ENCODE measurements around the gene PCDHGA8. TPM values are rescaled to one million over a fixed set of nuclear protein-coding genes. Genes with fewer than 3 reads are reported as not detected.
"Not testable (repeated sequence)": the region's sequence is repeated elsewhere in the genome, so short reads cannot be mapped to it uniquely, and the experiment has no call there.

Gene PCDHGA8
- total RNA-seq, 1 experiment from 2014 or later: 0.07 TPM

- no peak for DNase-seq (ENCODE audit: low read depth)
Measured at GRCh38 chr5:141402553-141403243, 10.3 kb downstream of the PCDHGA8 start, which contains the start of gene PCDHGA9. Gene PCDHGA9 (plus strand): TSS chr5:141402778. CDS start chr5:141402953, 175 bp downstream.

DNA sequence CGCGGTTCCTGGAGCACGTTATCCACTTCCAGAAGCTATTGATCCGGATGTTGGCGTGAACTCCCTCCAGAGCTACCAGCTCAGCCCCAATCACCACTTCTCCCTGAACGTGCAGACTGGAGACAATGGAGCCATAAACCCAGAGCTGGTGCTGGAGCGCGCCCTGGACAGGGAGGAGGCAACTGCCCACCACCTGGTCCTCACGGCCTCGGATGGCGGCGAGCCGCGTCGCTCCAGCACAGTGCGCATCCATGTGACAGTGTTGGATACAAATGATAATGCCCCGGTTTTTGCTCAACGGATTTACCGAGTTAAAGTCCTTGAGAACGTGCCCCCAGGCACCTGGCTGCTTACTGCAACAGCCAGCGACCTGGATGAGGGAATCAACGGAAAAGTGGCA is 11.0 kb downstream of the PCDHGA8 start:
- DNase-seq (ENCODE audit: low read depth): no peak

DNA sequence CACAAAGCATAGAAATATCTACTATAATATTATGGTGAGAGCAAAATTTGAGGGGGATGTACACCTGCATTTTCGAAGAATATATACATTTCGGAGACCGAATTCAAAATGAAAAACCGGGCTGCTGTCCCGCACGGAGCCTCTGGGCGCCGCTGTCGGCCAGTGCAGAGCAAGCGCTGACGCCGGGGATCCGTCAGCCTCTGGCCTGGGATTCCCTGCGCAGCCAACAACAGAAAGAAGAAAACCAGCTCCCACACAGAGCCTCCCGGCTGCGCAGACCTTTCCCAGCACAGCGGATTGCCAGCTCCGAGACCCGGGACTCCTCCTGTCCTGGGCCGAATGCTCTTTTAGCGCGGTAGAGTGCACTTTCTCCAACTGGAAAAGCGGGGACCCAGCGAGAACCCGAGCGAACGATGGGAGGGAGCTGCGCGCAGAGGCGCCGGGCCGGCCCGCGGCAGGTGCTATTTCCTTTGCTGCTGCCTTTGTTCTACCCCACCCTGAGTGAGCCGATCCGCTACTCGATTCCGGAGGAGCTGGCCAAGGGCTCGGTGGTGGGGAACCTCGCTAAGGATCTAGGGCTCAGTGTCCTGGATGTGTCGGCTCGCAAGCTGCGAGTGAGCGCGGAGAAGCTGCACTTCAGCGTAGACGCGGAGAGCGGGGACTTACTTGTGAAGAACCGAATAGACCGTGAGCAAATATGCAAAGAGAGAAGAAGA is 15.5 kb downstream of the PCDHGA8 start, which contains the start of gene PCDHGB6:
TSS of gene PCDHGB6 (plus strand) at position 232 of the 716 bp plus-strand sequence. CDS start at position 414, 182 bp downstream.
- not testable (repeated sequence) for DNase-seq (ENCODE audit: low read depth)

DNA sequence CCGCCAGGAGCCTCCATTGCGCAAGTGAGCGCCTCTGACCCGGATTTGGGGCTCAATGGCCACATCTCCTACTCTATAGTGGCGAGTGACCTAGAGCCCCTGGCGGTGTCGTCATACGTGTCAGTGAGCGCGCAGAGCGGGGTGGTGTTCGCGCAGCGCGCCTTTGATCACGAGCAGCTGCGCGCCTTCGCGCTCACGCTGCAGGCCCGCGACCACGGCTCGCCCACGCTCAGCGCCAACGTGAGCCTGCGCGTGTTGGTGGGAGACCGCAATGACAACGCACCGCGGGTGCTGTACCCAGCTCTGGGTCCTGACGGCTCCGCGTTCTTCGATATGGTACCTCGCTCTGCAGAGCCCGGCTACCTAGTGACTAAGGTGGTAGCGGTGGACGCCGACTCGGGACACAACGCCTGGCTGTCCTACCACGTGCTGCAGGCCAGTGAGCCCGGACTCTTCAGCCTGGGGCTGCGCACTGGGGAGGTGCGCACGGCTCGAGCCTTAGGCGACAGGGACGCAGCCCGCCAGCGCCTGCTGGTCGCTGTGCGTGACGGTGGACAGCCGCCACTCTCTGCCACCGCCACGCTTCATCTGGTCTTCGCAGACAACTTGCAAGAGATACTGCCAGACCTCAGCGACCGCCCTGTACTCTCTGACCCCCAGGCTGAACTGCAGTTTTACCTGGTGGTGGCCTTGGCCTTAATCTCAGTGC is 17.3 kb downstream of the PCDHGA8 start:
- DNase-seq (ENCODE audit: low read depth): no peak

- DNase-seq (ENCODE audit: low read depth): no peak
Measured at GRCh38 chr5:141411575-141411974, 19.1 kb downstream of the PCDHGA8 start.

- DNase-seq (ENCODE audit: low read depth): peak; percentile 36
Measured at GRCh38 chr5:141412854-141413539, 20.6 kb downstream of the PCDHGA8 start, which contains the start of gene PCDHGA10. Gene PCDHGA10 (plus strand): TSS chr5:141412987. CDS start chr5:141413176, 189 bp downstream.

DNA sequence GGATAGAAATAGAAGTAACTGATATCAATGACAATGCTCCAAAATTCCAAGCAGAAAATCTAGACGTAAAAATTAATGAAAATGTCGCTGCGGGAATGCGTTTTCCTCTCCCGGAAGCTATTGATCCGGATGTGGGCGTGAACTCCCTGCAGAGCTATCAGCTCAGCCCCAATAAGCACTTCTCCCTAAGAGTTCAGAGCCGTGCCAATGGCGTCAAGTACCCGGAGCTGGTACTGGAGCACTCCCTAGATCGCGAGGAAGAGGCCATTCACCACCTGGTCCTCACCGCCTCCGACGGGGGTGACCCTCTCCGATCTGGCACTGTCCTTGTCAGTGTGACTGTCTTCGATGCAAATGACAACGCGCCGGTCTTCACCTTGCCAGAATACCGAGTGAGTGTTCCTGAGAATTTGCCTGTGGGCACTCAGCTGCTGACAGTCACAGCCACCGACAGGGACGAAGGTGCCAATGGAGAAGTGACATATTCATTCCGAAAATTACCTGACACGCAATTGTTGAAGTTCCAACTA is 21.2 kb downstream of the PCDHGA8 start:
- DNase-seq (ENCODE audit: low read depth): no peak

- not testable (repeated sequence) for DNase-seq (ENCODE audit: low read depth)
Measured at GRCh38 chr5:141414548-141415274, 22.3 kb downstream of the PCDHGA8 start.

- DNase-seq (ENCODE audit: low read depth): not testable (repeated sequence)
Measured at GRCh38 chr5:141415275-141415618, 22.8 kb downstream of the PCDHGA8 start.

GRCh38 chr5:141417494-141418172 is 25.2 kb downstream of the PCDHGA8 start, which contains the start of gene PCDHGB7:
Gene PCDHGB7 (plus strand): TSS chr5:141417677. CDS start chr5:141417860, 183 bp downstream.
- DNase-seq (ENCODE audit: low read depth): peak; percentile 82

- no peak for DNase-seq (ENCODE audit: low read depth)
Measured at GRCh38 chr5:141419074-141419880, 26.8 kb downstream of the PCDHGA8 start.

DNA sequence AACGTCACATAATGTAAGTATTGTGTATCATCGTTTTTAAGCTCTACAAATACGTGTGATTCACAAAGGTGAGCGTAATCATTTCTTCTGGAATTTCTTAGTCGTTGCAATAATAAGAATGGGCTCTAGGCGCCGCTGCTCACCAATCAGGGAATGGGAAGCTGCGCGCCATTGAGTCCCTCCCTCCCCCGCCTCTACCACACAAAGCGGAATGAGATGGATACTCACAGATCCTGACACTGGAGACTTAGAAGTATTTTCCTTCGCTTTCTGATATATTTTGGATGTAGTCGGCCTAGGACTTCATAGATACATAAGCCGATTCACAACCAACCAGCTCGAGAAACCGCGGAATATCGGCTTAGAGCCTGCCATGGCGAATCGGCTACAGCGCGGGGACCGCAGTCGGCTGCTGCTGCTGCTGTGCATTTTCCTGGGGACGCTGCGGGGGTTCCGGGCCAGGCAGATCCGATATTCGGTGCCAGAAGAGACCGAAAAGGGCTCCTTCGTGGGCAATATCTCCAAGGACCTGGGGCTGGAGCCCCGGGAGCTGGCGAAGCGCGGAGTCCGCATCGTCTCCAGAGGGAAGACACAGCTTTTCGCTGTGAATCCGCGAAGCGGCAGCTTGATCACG is 28.5 kb downstream of the PCDHGA8 start, which contains the start of gene PCDHGA11:
TSS of gene PCDHGA11 (plus strand) at position 197 of the 634 bp plus-strand sequence. CDS start at position 374, 177 bp downstream.
- no peak for DNase-seq (ENCODE audit: low read depth)

DNA sequence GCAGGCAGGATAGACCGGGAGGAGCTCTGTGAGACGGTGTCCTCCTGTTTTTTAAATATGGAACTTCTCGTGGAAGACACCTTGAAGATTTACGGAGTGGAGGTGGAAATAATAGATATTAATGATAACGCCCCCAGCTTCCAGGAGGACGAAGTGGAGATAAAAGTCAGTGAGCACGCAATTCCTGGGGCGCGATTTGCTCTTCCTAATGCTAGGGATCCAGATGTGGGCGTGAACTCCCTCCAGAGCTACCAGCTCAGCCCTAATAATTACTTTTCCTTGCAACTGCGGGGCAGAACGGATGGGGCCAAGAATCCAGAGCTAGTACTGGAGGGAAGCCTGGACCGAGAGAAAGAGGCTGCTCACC is 29.0 kb downstream of the PCDHGA8 start:
- DNase-seq (ENCODE audit: low read depth): no peak

DNA sequence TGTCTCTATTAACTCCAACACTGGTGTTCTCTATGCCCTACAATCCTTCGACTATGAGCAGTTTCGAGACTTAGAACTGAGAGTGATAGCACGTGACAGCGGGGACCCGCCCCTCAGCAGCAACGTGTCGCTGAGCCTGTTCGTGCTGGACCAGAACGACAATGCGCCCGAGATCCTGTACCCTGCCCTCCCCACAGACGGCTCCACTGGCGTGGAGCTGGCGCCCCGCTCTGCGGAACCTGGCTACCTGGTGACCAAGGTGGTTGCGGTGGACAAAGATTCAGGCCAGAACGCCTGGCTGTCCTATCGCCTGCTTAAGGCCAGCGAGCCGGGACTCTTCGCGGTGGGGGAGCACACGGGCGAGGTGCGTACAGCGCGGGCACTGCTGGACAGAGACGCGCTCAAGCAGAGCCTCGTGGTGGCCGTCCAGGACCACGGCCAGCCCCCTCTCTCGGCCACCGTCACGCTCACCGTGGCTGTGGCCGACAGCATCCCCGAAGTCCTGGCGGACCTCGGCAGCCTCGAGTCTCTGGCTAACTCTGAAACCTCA is 30.4 kb downstream of the PCDHGA8 start:
- no peak for DNase-seq (ENCODE audit: low read depth)

GRCh38 chr5:141427783-141428426 is 35.5 kb downstream of the PCDHGA8 start:
- DNase-seq (ENCODE audit: low read depth): no peak

DNA sequence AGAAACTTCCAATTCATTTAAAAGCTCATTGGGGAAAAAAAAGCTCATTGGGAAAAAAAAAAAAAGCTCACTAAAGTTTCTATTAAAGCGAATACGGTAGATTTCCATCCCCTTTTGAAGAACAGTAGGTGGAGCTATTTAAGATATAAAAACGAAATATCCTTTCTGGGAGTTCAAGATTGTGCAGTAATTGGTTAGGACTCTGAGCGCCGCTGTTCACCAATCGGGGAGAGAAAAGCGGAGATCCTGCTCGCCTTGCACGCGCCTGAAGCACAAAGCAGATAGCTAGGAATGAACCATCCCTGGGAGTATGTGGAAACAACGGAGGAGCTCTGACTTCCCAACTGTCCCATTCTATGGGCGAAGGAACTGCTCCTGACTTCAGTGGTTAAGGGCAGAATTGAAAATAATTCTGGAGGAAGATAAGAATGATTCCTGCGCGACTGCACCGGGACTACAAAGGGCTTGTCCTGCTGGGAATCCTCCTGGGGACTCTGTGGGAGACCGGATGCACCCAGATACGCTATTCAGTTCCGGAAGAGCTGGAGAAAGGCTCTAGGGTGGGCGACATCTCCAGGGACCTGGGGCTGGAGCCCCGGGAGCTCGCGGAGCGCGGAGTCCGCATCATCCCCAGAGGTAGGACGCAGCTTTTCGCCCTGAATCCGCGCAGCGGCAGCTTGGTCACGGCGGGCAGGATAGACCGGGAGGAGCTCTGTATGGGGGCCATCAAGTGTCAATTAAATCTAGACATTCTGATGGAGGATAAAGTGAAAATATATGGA is 38.1 kb downstream of the PCDHGA8 start, which contains the start of gene PCDHGA12:
TSS of gene PCDHGA12 (plus strand) at position 176 of the 782 bp plus-strand sequence. CDS start at position 429, 253 bp downstream.
- DNase-seq (ENCODE audit: low read depth): no peak

- DNase-seq (ENCODE audit: low read depth): no peak
Measured at GRCh38 chr5:141431286-141431685, 38.9 kb downstream of the PCDHGA8 start.
